SIG-M5 (cell line): ENCODE results near the gene CAMK4.

ENCODE experiments used
- DNase-seq: peaks from one replicate; lab custom pipeline; 2025; lab: John Stamatoyannopoulos, UW

Gene CAMK4

DNA sequence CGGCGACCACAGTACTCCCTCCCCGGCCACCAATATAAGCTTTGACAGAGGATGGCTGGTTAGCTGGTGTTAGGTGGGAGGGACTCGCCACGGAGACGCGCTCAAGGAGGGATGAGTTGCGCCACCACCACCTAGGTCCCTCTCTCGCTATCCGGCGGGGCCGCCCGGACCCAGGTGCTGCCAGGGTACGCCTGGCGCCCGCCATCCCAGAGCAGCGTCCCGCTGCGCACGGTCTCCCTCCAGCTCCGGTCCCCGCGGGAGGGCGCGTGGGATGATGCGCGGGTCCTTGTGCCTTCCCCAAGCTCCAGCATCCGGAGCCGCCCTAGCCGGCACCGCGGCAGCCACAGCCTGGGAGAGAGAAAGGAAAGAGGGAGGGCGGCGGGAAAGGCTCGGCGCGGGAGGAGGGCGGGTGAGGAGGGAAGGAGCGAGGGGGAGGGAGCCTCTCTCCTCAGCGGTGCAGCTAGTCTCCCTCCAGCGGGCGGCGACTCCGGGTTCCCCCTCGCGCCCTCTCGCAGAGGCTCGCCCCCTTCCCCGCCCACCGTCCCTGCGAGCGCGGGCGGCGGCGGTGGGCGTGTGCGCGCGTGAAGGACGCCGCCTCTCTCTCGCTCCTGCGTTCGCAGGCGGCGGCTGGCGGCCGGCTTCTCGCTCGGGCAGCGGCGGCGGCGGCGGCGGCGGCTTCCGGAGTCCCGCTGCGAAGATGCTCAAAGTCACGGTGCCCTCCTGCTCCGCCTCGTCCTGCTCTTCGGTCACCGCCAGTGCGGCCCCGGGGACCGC, at the start of gene CAMK4:
TSS of gene CAMK4 (plus strand) at position 598 of the 774 bp plus-strand sequence. CDS start at position 698, 100 bp downstream.
- DNase-seq, result no peak

GRCh38 chr5:111183064-111183463, 41.1 kb upstream of the CAMK4 start:
- DNase-seq, result no peak

DNA sequence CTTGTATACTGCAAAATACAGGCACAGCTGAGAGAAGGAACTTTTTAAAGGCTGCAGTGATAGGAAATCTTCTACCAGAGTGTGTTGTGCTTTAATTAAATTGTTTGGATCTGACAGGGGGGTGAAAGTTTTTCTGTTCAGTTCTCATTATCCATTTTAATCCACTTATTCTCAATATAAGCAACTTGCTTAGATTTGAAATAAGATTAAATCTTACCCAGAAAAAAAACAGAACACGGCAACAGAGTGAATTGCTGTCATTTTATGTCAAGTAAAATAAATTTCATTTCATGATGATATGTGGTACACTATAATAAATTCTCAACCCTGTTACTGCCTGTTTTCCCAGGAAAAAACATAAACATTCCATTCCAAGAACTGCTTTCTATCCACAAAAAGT, 37.1 kb upstream of the CAMK4 start:
- DNase-seq, result no peak

- DNase-seq, result no peak
Observed at GRCh38 chr5:111194053-111194452, 30.1 kb upstream of the CAMK4 start.

- DNase-seq, result no peak
Observed at GRCh38 chr5:111194925-111195324, 29.3 kb upstream of the CAMK4 start.

GRCh38 chr5:111197523-111197922, 26.7 kb upstream of the CAMK4 start:
- no peak for DNase-seq

GRCh38 chr5:111198281-111198966, 25.8 kb upstream of the CAMK4 start:
- no peak for DNase-seq

- DNase-seq, result no peak
Observed at GRCh38 chr5:111200828-111201227, 23.4 kb upstream of the CAMK4 start.

DNA sequence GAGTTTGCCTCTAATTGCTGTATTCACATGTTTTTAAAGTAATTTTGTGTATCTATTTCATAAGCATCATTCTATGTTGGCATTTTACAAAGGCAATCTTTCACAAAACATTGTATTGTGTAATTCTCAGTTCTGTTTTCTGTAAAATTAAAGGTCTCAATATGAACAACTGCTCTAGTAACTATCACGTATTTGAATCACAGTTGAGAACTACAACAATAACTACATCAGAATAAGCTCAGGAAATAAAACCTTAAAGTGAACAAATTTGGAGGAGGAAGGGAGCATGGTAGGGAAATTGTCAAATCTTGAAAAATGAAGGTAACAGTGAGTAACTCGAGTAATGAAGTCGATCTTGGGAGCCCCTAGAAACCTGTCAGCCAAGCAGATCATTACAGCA, 22.5 kb upstream of the CAMK4 start:
- DNase-seq, result no peak

DNA sequence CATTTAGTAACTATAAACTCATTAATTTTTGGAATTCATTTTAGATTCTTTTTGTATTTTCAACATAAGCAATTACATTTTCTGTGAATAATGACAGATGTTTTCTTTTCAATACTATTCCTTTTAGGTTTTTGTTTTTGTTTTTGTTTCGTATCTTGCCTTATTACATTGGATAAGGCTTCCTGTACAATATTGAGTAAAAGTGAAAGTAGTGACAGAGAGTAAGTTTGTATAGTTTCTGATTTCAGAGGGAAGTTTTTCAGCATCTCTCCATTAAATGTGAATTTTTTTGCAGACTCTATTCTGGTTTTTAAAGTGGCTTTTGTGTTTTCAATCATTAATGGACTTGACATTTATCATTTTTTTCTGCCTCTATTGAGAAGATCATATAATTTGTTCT, 12.8 kb upstream of the CAMK4 start:
- DNase-seq, result no peak

DNA sequence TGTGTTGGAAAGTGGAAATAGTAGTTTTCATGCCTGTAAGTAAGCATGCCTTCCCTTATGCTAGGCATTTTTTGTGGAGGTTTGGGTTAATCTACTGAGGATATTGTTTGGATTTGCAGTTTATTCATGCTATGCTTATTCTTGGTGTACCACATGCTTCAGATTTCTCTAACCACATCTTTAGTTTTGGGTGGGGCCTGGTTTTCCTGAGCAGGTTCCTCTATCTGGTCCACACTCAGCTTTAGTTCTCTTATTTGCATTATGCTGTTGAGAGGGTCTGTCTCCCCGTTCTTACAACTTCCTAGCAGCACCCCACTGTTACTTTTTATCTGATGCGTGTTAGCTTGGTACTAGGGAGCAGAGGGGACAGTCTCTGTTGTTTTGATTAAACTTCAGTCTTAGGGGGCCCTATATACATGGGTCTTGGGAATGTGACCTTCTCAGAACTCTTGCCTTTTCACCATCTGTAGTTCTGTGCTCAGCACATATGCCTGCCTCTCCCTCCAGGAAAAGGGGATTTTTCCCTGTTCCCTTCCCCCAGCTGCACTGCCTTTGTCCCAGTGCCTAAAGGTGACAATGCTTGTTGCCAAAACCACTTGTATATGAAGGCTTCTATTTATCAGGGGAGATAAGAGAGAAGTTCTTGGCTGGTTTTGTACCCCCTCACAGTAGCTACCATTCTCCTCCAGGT, 10.0 kb upstream of the CAMK4 start:
- no peak for DNase-seq

DNA sequence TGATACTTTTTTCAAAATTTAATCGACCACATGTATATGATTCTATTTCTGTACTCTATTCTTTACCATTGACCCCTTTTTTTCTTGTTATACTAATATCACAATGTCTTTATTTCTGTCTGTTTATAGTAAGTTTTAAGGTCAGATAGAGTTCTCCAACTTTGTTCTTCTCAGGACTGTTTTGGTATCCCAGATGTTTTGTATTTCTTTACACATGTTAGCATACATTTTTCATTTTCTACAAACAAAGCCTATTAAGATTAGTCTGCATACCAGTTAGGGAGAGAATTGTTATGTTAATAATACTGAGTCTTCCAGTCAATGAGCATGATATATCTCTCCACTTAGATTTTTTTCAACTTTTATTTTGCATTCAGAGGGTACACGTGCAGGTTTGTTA, 8.2 kb upstream of the CAMK4 start:
- DNase-seq, result no peak

DNA sequence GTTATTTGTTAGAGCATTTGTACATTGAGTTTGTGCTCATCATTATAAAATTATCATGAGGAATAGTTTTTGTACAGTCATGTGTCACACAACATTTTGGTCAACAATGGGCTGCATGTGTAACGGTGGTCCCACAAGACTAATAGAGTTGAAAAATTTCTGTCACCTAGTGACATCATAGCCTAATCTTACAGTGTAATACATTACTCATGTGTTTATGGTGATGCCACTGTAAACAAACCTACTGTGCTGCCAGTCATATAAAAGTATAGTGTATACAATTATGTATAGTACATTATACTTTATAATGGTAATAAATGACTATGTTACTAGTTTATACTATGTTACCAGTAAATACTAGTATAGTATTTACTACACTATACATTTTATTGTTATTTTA, 3.0 kb upstream of the CAMK4 start:
- DNase-seq, result no peak

GRCh38 chr5:111223101-111223786, 940 bp upstream of the CAMK4 start:
- no peak for DNase-seq

- no peak for DNase-seq
Observed at GRCh38 chr5:111224561-111225345, 569 bp downstream of the CAMK4 start.

GRCh38 chr5:111225926-111226325, 1.7 kb downstream of the CAMK4 start:
- DNase-seq, result no peak

DNA sequence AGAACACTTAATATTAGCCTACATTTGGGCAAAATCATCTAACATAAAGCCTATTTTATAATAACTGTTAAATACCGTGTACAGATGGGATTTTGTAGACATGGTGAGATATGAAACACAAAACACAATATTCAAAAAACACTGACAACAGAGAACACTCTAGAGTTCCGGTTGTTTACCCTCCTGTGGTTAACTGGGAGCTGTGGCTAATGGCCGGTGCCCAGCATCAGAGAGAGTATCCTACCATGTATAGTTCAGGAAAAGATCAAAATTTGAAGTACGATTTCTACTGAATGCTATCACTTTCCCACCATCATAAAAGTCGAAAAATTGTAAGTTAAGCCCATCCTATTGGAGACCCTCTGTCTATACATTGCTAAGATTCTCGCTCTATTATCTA, 2.4 kb downstream of the CAMK4 start:
- no peak for DNase-seq

GRCh38 chr5:111227226-111227782, 3.1 kb downstream of the CAMK4 start:
- no peak for DNase-seq

- no peak for DNase-seq
Observed at GRCh38 chr5:111227801-111228200, 3.6 kb downstream of the CAMK4 start.

- DNase-seq, result no peak
Observed at GRCh38 chr5:111228520-111229220, 4.5 kb downstream of the CAMK4 start.
